ENCODE results near the gene HOXB8. TPM values are rescaled to one million over a fixed set of nuclear protein-coding genes. Genes with fewer than 3 reads are reported as not detected.

HOXB8 gene
- total RNA-seq, 2 experiments from 2014 or later, result not detected

DNA sequence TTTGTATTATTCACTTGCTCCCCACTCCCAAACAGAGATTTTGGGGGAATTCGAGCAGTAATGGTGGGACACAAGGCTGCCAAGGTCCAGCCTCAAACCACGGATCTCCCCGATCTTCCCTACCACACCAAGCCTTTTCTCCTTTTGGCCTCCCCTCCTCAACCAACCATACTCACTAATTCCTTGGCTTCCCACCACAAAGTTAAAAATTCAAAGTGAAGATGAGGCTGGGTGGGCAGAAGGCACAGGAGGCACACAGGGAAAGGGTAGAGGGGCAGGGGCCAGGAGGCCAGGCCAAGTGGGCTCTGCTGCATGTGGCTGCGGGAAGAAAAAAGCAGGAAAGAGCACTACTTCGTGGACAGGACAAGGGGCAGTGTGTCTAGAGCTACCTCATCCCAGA, 52.2 kb downstream of the HOXB8 start:
- no peak overlapping the region for H3K27ac Mint-ChIP-seq
- no peak for DNase-seq
- H3K36me3 Mint-ChIP-seq, result no peaks in the 10 kb centered on the region
- POLR2A ChIA-PET, result no interaction called here
- intact Hi-C loops (cut with micrococcal nuclease), result loop anchor here (2.0 kb wide), 1 partner anchor 64 kb away; no protein-coding TSS in a partner anchor
- CTCF ChIA-PET, result interaction anchor here (1.2 kb wide), 1 partner anchor 31 kb away, joined by 5 read pairs; the partner anchor contains the start of gene HOXB5
- H3K27me3 Mint-ChIP-seq, result peaks cover 3% of the 10 kb centered on the region
- H3K9me3 Mint-ChIP-seq, result no peaks in the 10 kb centered on the region
- no peaks in the 10 kb centered on the region for H3K4me1 Mint-ChIP-seq (ENCODE audit: low read depth)
- no peak overlapping the region for H3K4me3 Mint-ChIP-seq

Small RNA genes lying within 50 kb of the gene (microRNA-seq; reads per million reads assigned to microRNA genes)
- gene MIR196A1 (ENCODE audit: borderline microRNAs expressed, borderline number of aligned reads, borderline replicate concordance), result not detected

Other genes starting within 250 kb of the HOXB8 start
- 10 to 100 TPM; 71.7 to 77.6 TPM for gene SKAP1, start 185.1 kb downstream of the HOXB8 start, total RNA-seq
- not detected for gene HOXB1, start 84.3 kb downstream of the HOXB8 start, total RNA-seq
- gene HOXB2, start 70.2 kb downstream of the HOXB8 start, total RNA-seq, result 10 to 100 TPM; 13.3 to 16.8 TPM
- gene HOXB4, start 36.9 kb downstream of the HOXB8 start, total RNA-seq, result 1 to 10 TPM; 2.3 TPM
- gene HOXB3, start 25.1 kb downstream of the HOXB8 start, total RNA-seq, result 1 to 10 TPM; 2.6 TPM
- gene HOXB5, start 21.5 kb downstream of the HOXB8 start, total RNA-seq, result not detected
- under 1 TPM; 0.21 to 0.22 TPM for gene HOXB6, start 10.3 kb downstream of the HOXB8 start, total RNA-seq
- under 1 TPM; 0.36 to 0.44 TPM for gene HOXB7, start 4.3 kb downstream of the HOXB8 start, total RNA-seq
- 1 to 10 TPM; 1.4 to 1.5 TPM for gene HOXB9, start 11.1 kb upstream of the HOXB8 start, total RNA-seq
- not detected for gene PRAC1, start 107.2 kb upstream of the HOXB8 start, total RNA-seq
- gene PRAC2, start 107.9 kb upstream of the HOXB8 start, total RNA-seq, result not detected
- gene HOXB13, start 113.5 kb upstream of the HOXB8 start, total RNA-seq, result not detected
- gene TTLL6, start 201.9 kb upstream of the HOXB8 start, total RNA-seq, result not detected
- gene CALCOCO2, start 215.7 kb upstream of the HOXB8 start, total RNA-seq, result 10 to 100 TPM; 65.1 to 72.1 TPM